Heart left ventricle (tissue), 13 donors: ENCODE data around the gene TRIM54.

Source experiments
- POLR2A ChIP-seq, 2 donors: fragments of 450-650 bp; IDR thresholded peaks; one replicate each; pipeline ENCODE4 v1.6.1; 2017; ENCODE audit warnings: antibody characterized with exemption in 2 of 2, mild to moderate bottlenecking in 2 of 2, moderate library complexity in 2 of 2
- TF ChIP-seq, protein P1 (sequence below), 12 donors: fragments of 200-600 bp; sonication (generic) in 4 of 12; IDR thresholded peaks; one replicate each; pipeline versions ENCODE4 v1.5.0 to v1.8.0; 2018 to 2022; ENCODE audit warnings: antibody characterized with exemption in 12 of 12, mild to moderate bottlenecking in 5 of 12
- donor health status: ischemic (EF 13 %, LVEDD 7.1; RV severe dilation, severe dysfunction).
- donor health status: DM: no; HTN: yes; CAD: no.
- donor health status: DM: no; HTN: no; CAD: no.
- donor health status: ischemic (EF 25% LVEDD 6.9; RV normal size, moderate dysfunction).
- donor health status: ischemic (EF 25% LVEDD 5.7; RV mildly dilated, moderate dysfunction).
- donor health status: ischemic (EF 35%, LVEDD 5.7; RV mildly dilated, moderate dysfunction).
- donor health status: nonischemic (EF 11% LVEDD 7.7; RV severe dilation, severe dysfunction).
- donor health status: DM: yes; HTN: yes; CAD: no.
- donor health status: PGD.
- donor health status: ischemic (EF 29% LVEDD 5.4; RV normal size, mild dysfunction).
- donor health status: nonischemic (EF 23%, LVEDD 6.1; RV moderate dilation, normal function).

DNA sequence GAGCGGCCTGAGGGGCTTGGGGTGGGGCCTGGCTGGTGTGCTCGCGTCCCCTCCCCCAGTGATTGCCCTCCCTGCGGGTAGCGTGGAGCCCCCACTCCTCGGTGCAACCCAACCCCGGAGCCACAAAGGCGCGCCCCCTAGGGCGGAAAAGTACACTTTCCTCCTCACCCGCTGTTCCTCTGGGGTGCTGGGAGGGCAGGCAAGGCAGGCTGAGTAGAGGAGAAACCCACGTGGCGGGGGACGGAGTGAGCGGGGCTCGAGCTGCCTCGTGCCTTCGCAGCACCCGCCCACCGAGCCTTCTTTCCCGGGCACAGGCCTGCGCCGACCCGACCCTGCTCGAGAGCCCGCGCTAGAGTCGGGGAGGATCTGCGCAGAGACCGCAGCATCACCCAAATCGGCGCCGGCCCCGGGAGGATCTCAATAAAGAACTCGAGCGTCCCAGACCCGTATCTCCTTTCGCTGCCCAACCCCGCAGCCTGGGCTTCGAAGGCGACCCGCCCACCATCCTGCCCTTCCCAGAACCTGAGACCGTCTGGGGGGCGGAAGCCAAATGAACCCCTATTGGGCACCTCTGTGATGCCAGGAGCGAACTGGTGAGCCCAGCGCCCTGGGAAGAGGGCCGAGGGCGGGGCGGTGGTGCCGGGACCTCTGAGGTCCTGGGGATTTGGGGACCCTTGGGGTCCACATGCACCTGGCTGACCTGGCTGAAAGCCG is 24.5 kb downstream of the TRIM54 start:
- no peak for TF ChIP-seq POLR2A (IDR thresholded peaks at IDR 0.05)
- TF ChIP-seq, protein P1, sequence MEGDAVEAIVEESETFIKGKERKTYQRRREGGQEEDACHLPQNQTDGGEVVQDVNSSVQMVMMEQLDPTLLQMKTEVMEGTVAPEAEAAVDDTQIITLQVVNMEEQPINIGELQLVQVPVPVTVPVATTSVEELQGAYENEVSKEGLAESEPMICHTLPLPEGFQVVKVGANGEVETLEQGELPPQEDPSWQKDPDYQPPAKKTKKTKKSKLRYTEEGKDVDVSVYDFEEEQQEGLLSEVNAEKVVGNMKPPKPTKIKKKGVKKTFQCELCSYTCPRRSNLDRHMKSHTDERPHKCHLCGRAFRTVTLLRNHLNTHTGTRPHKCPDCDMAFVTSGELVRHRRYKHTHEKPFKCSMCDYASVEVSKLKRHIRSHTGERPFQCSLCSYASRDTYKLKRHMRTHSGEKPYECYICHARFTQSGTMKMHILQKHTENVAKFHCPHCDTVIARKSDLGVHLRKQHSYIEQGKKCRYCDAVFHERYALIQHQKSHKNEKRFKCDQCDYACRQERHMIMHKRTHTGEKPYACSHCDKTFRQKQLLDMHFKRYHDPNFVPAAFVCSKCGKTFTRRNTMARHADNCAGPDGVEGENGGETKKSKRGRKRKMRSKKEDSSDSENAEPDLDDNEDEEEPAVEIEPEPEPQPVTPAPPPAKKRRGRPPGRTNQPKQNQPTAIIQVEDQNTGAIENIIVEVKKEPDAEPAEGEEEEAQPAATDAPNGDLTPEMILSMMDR (IDR thresholded peaks at IDR 0.05): no peak
